ENCODE measurements around the gene VSTM2B. TPM values are rescaled to one million over a fixed set of nuclear protein-coding genes. Genes with fewer than 3 reads are reported as not detected.

Gene VSTM2B
- polyA plus RNA-seq, 3 donors: 0.68 to 1.1 TPM; not detected in 1

GRCh38 chr19:29495901-29496441 is 29.8 kb upstream of the VSTM2B start:
- DNase-seq: no peak

GRCh38 chr19:29497241-29497640 is 28.6 kb upstream of the VSTM2B start:
- DNase-seq: no peak

GRCh38 chr19:29497686-29498436 is 27.9 kb upstream of the VSTM2B start:
- no peak for DNase-seq

GRCh38 chr19:29499261-29499920 is 26.4 kb upstream of the VSTM2B start:
- no peak for DNase-seq

GRCh38 chr19:29499921-29500590 is 25.7 kb upstream of the VSTM2B start:
- DNase-seq: no peak

GRCh38 chr19:29501816-29502580 is 23.8 kb upstream of the VSTM2B start:
- no peak for DNase-seq

GRCh38 chr19:29502581-29502850 is 23.3 kb upstream of the VSTM2B start:
- no peak for DNase-seq

- DNase-seq: no peak
These were observed 22.5 kb upstream of the VSTM2B start for GRCh38 chr19:29503140-29503758.

GRCh38 chr19:29503785-29504184 is 22.0 kb upstream of the VSTM2B start:
- no peak for DNase-seq

- no peak for DNase-seq
These were observed 21.3 kb upstream of the VSTM2B start for GRCh38 chr19:29504454-29504853.

GRCh38 chr19:29505097-29505824 is 20.5 kb upstream of the VSTM2B start:
- DNase-seq: no peak

- DNase-seq: no peak
These were observed 19.2 kb upstream of the VSTM2B start for GRCh38 chr19:29506619-29506911.

- DNase-seq: no peak
These were observed 18.5 kb upstream of the VSTM2B start for GRCh38 chr19:29507081-29507860.

- no peak for DNase-seq
These were observed 17.6 kb upstream of the VSTM2B start for GRCh38 chr19:29508181-29508580.

- no peak for DNase-seq
These were observed 16.3 kb upstream of the VSTM2B start for GRCh38 chr19:29509456-29509855.

GRCh38 chr19:29510701-29511265 is 15.0 kb upstream of the VSTM2B start:
- DNase-seq: no peak

- no peak for DNase-seq
These were observed 14.0 kb upstream of the VSTM2B start for GRCh38 chr19:29511768-29512167.

- no peak for DNase-seq
These were observed 13.0 kb upstream of the VSTM2B start for GRCh38 chr19:29512748-29513147.

- no peak for DNase-seq
These were observed 11.1 kb upstream of the VSTM2B start for GRCh38 chr19:29514525-29515232.

Measured in renal pelvis (tissue), 4 donors.